Fibroblast of lung (primary cell): ENCODE data around the gene CDC14B. TPM values are rescaled to one million over a fixed set of nuclear protein-coding genes. Genes with fewer than 3 reads are reported as not detected.
A peak's percentile ranks its signal among the peaks of the same experiment; 100 is the strongest.

Experiments used
- DNase-seq, 2 donors: peaks; one replicate each; pipeline versions ENCODE4 v3.0.0 to v3.0.0-alpha.2; 2010; ENCODE audit warnings: low read depth in 2 of 2
- H2AFZ ChIP-seq: 2 replicates; pipeline ENCODE4 v1.5.1; 2012; ENCODE audit warnings: low read length, control low read depth, inconsistent platforms
- H3K27ac ChIP-seq: 2 replicates; pipeline ENCODE4 v1.5.1; 2011; ENCODE audit warnings: low read length, control low read depth; ENCODE audit not compliant: insufficient read depth
- H3K27me3 ChIP-seq: 2 replicates; pipeline ENCODE4 v1.5.1; 2011; ENCODE audit warnings: mild to moderate bottlenecking, low read length; ENCODE audit not compliant: control insufficient read depth, insufficient read depth
- H3K36me3 ChIP-seq: 2 replicates; pipeline ENCODE4 v1.5.1; 2011; ENCODE audit warnings: low read length; ENCODE audit not compliant: control insufficient read depth, insufficient read depth
- H3K4me1 ChIP-seq: 2 replicates; pipeline ENCODE4 v1.5.1; 2011; ENCODE audit warnings: low read length; ENCODE audit not compliant: control insufficient read depth, insufficient read depth; ENCODE audit errors: extremely low read depth
- H3K4me2 ChIP-seq: 2 replicates; pipeline ENCODE4 v1.5.1; 2011; ENCODE audit warnings: low read length, control low read depth; ENCODE audit not compliant: insufficient read depth; ENCODE audit errors: extremely low read depth
- H3K4me3 ChIP-seq, 4 experiments: fragments of 200-600 bp in 1 of 4; sonication (generic) in 1 of 4; replicated peaks in 1 of 4; 2 replicates each; pipeline ENCODE4 v1.5.1; 2011 to 2016; ENCODE audit warnings: low read length in 4 of 4, low read depth in 3 of 4, mild to moderate bottlenecking in 3 of 4, control low read depth in 2 of 4, inconsistent platforms in 1 of 4, mixed read lengths in 1 of 4; ENCODE audit not compliant: insufficient read depth in 1 of 4; ENCODE audit errors: control extremely low read depth in 1 of 4
- H3K79me2 ChIP-seq: 2 replicates; pipeline ENCODE4 v1.5.1; 2012; ENCODE audit warnings: mild to moderate bottlenecking, low read length, inconsistent platforms; ENCODE audit not compliant: control insufficient read depth, insufficient read depth
- H3K9ac ChIP-seq: 2 replicates; pipeline ENCODE4 v1.5.1; 2011; ENCODE audit warnings: mild to moderate bottlenecking, low read length, control low read depth; ENCODE audit not compliant: insufficient read depth
- H3K9me3 ChIP-seq: 2 replicates; pipeline ENCODE4 v1.5.1; 2012; ENCODE audit warnings: low read depth, low read length; ENCODE audit not compliant: control insufficient read depth, insufficient read depth
- H4K20me1 ChIP-seq: 2 replicates; pipeline ENCODE4 v1.5.1; 2011; ENCODE audit warnings: low read length; ENCODE audit not compliant: control insufficient read depth, insufficient read depth; ENCODE audit errors: extremely low read depth
- CTCF ChIP-seq, 2 donors: IDR thresholded peaks in 1 of 2; conservative IDR thresholded peaks in 1 of 2; 1 replicate in 1 of 2; 2 replicates in 1 of 2; pipeline ENCODE4 v1.5.1; 2011 to 2012; ENCODE audit warnings: low read length in 2 of 2, control low read depth in 1 of 2, inconsistent platforms in 1 of 2, low read depth in 1 of 2, mild to moderate bottlenecking in 1 of 2
- EZH2 ChIP-seq: IDR thresholded peaks from 2 replicates; pipeline ENCODE4 v1.5.1; 2012; ENCODE audit warnings: low read length, control low read depth, mild to moderate bottlenecking; ENCODE audit errors: missing control alignments
- polyA plus RNA-seq, 2 donors: library from polyadenylated mRNA; depleted of rRNA in 1 of 2; stranded (reverse) in 1 of 2; unstranded in 1 of 2; fragments of >200 nt; gene quantifications; 2 replicates each; pipeline ENCODE4 v1.2.1, GENCODE V29; 2011 to 2012; ENCODE audit warnings: missing spikeins in 1 of 2
- total RNA-seq: library from RNA; depleted of rRNA; stranded (reverse); fragments of >200 nt; gene quantifications from 2 replicates; pipeline ENCODE4 v1.2.1, GENCODE V29; 2014

Gene CDC14B
- total and polyA plus RNA-seq, 2 donors (not counting 1 experiment from before 2014, with no cell fraction given): 38.0 to 68.5 TPM

- no peaks in the 10 kb centered on the region for H3K27me3 ChIP-seq
- no peak overlapping the region for H3K27ac ChIP-seq
- no peak overlapping the region for H3K4me3 ChIP-seq
- peaks cover 26% of the 10 kb centered on the region for H3K4me1 ChIP-seq
- H4K20me1 ChIP-seq: no peaks in the 10 kb centered on the region
- no peak overlapping the region for H3K9ac ChIP-seq
- no peak overlapping the region for H2AFZ ChIP-seq
- TF ChIP-seq EZH2: no peak
- TF ChIP-seq CTCF (conservative IDR thresholded peaks at IDR 0.05 in 1 of 2, IDR thresholded peaks at IDR 0.05 in 1 of 2; ENCODE audit: low read depth in 1 of 2, low read length in 2 of 2): no peak
- H3K79me2 ChIP-seq: no peaks in the 10 kb centered on the region
- no peak for DNase-seq
- peaks cover 13% of the 10 kb centered on the region for H3K36me3 ChIP-seq
- no peak overlapping the region for H3K4me2 ChIP-seq
- H3K9me3 ChIP-seq: no peaks in the 10 kb centered on the region
Measured at GRCh38 chr9:96490534-96491078, 129.0 kb downstream of the CDC14B start.

GRCh38 chr9:96489482-96489979 lies 130.1 kb downstream of the CDC14B start:
- Histone ChIP-seq H3K27me3 (no peaks in the 10 kb centered on the region), H3K27ac (no peak overlapping the region), H3K9ac (no peak overlapping the region), H2AFZ (no peak overlapping the region), H4K20me1 (no peaks in the 10 kb centered on the region), H3K36me3 (peaks cover 15% of the 10 kb centered on the region), H3K4me3 (no peak overlapping the region), H3K79me2 (no peaks in the 10 kb centered on the region), H3K4me2 (no peak overlapping the region), H3K4me1 (peaks cover 28% of the 10 kb centered on the region), H3K9me3 (no peaks in the 10 kb centered on the region)
- no peak for DNase-seq
- TF ChIP-seq EZH2 (no peak), CTCF (conservative IDR thresholded peaks at IDR 0.05 in 1 of 2, IDR thresholded peaks at IDR 0.05 in 1 of 2; ENCODE audit: low read depth in 1 of 2, low read length in 2 of 2) (no peak)

- Histone ChIP-seq H3K4me3 (no peak overlapping the region), H3K4me2 (no peak overlapping the region), H3K4me1 (peaks cover 28% of the 10 kb centered on the region), H3K79me2 (no peaks in the 10 kb centered on the region), H3K9ac (no peak overlapping the region), H3K27me3 (no peaks in the 10 kb centered on the region), H3K27ac (peak overlapping the region; percentile 46), H2AFZ (no peak overlapping the region), H3K9me3 (no peaks in the 10 kb centered on the region), H4K20me1 (no peaks in the 10 kb centered on the region), H3K36me3 (peaks cover 14% of the 10 kb centered on the region)
- TF ChIP-seq CTCF (conservative IDR thresholded peaks at IDR 0.05 in 1 of 2, IDR thresholded peaks at IDR 0.05 in 1 of 2; ENCODE audit: low read depth in 1 of 2, low read length in 2 of 2) (no peak), EZH2 (no peak)
- DNase-seq: peak in 1 of 2 donors; percentile 37
Measured at GRCh38 chr9:96487949-96488348, 131.7 kb downstream of the CDC14B start.
